Activated CD8-positive, alpha-beta memory T cell treated with anti-CD3 and anti-CD28 coated beads for 24 hours (primary cell): ENCODE data around the gene PEX6.
"Not testable (repeated sequence)": the region's sequence is repeated elsewhere in the genome, so short reads cannot be mapped to it uniquely, and the experiment has no call there.

Source experiments
- DNase-seq: peaks from one replicate; pipeline ENCODE4 v3.0.0-alpha.2; 2020

The PEX6 gene

GRCh38 chr6:42998205-42998604, 19.2 kb upstream of the PEX6 start:
- DNase-seq: not testable (repeated sequence)

DNA sequence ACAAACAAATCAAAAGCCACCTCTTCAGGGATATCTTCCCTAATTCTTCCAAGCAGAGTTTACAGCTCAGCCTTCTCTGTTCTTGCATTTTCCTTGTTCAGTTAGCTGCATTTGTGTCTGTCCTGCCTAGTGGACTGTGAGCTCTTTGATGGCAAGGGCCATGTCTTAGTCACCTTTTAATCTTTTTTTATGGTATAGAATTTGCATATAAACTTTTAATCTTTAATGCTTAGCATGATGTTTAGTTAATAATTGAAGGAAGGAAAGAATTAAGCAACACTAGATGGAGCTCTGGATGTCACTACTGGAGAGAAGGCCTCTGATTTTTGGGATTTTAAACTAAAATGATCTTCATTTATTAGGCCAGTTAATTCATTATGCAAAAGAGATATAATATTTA, 17.5 kb upstream of the PEX6 start:
- no peak for DNase-seq

GRCh38 chr6:42993445-42993844, 14.5 kb upstream of the PEX6 start:
- DNase-seq: no peak

DNA sequence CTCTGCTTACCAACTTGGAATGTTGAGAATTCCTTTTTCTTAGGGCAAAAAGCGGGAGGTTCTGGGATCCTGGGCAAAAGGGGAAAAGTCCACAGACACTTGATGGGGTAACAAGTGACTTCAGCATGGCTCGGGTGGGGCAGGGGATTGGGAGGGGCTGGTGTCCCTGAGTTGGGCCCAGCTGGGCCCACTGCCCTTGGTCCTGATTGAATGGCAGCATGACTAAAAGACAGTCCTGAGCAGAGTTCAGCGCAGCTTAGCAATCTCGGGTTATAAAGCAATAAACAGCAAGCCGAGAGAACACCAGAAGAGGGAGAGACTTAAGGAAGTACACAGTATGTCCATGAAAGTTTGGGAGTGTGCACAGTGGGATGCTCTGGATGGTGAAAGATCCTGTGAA, 10.9 kb upstream of the PEX6 start:
- no peak for DNase-seq

DNA sequence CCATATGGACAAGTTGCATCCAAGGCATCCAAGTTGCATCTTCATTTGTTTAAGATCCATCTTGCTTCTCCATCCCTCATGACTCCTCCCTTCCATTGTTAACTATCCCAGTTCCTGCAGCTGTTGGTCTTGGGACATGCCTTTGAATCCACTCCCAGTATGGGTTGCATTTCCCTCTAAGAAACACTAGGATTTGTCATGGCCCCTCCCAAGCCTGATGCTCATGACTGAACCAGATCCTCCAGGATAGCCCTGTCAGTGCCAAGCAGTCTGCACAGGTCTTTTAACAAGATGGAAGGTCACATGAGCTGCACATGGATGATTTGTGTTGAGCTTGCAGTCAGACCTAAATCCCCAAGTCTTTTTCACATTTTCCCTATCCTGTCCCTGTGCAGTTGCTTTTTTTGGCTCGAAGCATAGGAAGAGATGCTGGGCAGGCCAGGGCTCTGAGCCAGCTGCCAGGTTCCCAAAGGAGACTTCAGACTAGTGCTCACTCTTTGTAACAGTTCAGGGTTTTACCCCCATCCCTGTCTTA, 9.6 kb upstream of the PEX6 start:
- no peak for DNase-seq

DNA sequence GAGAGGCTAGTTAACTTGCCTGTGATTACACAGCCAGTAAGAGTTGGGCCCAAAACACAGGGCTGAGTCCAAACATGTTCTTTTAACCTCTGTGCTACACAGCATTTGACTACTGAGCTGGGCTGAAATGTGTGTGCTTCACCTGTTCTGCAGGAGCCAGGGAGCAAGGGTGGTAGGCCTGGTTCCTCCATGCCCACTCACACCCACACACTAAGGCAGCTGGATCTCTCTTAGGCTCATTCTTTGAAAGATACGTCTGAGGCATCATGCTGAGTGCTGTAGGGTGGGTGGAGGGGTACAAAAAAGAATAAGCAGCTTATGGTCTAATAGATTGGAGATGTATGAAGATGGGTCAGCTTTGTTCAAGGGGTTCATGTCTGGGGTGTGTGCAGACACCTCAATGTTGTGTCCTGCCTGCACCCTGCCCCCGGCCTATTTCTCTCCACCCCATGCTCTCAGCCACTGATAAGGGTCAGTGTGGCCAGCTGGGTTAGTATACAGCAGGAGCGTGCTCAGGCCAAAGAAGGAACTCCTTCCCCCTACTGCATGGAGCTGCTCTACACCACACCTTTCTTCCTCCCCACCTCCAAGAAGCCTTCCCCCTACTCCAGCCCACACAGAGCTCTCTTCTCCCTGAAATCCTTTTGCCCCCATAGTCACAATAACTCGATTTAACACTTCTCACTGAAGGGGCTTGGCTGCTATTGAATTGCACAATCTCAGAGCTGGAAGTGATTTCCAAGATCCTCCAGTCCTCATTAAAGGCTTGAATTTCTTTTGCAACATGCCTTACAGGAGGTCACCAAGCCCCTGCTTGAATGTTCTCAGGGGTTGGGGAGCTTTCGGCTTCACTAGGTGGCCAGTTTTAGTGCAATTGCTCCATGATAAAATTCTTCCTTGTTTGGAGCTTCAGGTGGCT, 8.8 kb upstream of the PEX6 start:
- no peak for DNase-seq

DNA sequence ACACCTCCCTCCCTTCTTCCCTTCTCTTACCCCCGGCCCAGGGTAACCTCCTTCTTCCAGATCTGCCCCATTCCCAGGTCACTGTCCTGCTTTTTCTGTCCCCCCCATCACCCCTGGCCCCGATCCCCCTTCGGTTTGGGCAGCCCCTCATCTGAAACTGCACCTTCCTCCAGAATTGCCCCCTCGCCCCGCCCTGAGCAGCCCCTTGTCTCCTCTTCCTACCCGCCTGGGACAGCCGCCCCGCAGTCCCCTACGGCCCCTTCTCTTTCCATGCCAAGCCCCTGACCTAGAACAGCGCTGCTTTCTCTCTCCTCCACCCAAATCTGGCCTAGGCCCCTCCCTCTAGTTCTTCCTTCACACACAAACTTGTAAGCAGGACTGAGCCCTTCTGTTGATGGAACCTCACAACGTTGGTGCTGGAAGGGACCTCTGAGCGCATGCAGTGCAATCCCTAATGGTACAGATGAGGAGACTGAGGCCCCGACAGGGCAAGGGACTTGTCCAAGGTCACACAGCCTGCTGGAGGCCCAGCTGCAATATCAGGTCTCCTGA, 6.0 kb upstream of the PEX6 start:
- peak; percentile 68 for DNase-seq

DNA sequence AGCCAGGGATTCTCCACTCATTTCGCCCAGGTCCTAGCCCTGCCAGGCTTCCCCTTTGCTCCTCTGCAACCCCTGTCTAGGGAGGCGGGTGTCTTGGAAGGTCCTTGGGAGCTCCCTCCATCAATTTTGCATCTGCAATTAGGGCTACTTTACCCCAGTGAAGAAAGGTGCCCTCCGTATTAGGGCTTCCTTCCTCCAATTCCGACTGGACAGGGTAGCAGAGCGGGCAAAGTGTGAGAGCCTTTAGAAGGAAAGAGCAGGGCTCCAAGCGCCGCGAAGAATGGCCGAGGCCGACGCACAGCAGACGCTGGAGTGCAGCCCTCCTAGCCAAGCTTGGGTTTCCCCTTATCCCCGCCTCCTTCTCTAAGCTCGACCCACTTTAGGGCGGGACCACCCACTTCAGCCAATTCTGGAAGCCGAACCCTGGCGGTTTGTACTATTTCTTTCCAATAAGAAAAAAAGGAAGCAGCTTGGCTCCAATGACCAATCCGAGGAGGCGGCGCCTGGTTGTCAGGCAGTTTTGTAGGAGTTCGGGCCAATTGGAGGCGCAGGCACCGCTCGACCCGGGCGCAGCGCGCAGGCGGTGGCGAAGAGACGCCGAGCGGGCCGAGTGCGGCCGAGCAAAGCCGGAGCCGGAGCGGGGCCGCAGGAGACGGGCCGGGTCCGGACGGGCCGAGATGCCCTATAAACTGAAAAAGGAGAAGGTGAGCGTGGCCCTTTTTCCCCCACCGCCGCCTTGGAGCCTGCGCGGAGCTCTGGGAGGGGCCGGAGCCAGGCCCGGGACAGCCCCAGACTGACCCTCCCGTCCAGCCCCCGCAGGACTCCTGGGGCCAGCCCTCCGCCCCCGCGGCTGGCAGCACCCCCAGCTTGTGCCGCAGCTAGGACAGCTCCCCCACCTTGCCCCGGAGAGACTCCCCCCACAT, 5.3 kb upstream of the PEX6 start, which contains the start of gene PPP2R5D:
TSS of gene PPP2R5D (plus strand) at position 570 of the 923 bp plus-strand sequence. CDS start at position 678, 108 bp downstream.
- peak; percentile 97 for DNase-seq

- DNase-seq: no peak
Measured at GRCh38 chr6:42981836-42982235, 2.9 kb upstream of the PEX6 start.

- DNase-seq: no peak
Measured at GRCh38 chr6:42979523-42980177, 669 bp upstream of the PEX6 start.

- peak; percentile 68 for DNase-seq
Measured at GRCh38 chr6:42978487-42978838, 518 bp downstream of the PEX6 start.

DNA sequence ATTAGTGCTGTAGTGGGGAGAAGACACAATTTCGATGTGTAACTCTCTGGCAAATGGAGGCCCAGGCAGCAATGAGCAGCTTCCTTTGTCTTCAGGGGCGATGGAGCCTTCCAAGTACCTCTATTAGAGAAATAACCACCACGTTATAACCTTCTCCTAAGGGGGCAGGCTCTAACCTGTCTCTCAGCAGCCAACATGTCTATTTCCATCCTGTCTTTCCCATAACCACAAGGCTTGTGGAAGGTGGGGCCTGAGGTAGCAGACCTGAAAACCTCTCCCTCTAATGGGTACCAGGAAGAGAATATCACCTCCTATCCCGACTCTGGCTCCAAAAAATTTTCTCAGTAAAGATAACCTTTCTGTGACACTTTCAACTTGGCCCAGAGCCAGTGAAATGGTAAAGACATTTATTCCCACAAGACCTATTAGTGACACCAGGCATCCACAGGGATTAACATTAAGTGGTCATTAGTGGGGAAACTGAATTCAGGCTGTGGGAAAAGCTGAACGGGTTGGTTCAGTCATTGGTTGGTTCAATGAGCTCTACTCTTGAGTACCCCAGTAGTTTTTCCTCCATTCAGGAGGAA, 4.0 kb downstream of the PEX6 start:
- DNase-seq: no peak

DNA sequence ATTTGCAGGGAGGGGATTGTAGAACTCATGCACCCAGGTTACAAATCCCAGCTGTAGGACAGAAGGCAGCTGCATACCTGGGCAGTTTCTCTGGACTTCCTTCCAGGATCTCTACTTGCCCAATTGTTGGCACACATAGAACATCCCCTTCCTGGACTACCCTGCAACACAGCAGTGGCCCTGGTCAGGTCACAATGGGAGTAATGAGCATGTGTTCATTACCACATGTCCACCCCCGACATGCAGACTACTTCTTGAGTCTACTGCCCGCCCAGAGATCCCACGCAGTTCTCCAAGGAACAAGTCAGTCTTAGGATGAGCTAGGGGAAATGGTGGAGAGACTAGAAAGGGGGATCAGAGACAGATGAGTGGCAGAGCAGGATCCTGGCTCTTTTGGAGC, 5.1 kb downstream of the PEX6 start:
- DNase-seq: no peak

DNA sequence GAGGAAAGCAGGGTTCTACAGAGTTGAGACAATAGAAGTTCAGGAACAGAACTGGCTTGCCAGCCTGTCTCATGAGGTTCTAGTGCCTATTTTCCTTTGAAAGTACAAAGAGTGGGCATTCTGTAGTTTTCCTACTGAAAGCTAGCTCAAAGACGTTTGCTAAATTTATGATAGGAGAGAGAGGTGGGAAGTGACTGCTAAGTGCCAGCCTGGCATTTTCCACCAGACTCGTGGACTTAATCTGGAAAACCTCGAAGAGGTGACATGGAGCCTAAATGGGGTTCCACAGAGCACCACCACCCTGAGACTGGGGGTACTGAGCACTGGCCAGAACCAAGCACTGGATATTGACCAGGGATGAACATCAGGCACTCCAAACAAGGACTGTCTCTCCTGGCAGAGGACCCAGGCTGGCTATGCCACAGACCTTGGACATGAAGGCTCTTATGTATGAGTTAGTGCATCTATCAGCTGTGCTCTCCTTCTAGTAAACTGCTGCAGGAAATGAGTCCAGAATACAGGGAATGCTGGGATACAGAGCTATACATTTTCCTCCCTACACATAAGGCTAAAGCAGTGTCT, 7.1 kb downstream of the PEX6 start:
- no peak for DNase-seq

- no peak for DNase-seq
Measured at GRCh38 chr6:42970871-42971612, 7.9 kb downstream of the PEX6 start.

- no peak for DNase-seq
Measured at GRCh38 chr6:42969934-42970333, 9.0 kb downstream of the PEX6 start.

GRCh38 chr6:42969431-42969830, 9.6 kb downstream of the PEX6 start:
- no peak for DNase-seq

DNA sequence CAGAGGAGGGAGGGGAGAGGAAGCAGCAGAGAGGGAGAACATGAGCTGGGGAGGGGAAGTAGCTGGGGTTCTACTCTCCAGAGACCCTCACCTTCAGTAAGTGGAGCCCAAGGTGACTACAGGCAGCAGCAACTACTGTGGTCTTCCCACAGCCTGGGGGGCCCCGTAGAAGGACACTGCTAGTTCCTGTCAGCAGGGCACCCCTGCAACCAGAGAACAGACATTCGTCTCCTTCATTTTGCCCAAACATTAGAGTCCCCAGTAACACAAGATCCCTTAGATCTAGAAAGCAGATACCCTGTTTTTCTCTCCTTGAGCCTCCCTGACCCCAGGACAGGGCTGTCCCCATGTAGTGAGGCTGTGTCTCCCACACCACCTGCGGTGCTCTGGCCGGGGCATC, 10.2 kb downstream of the PEX6 start:
- no peak for DNase-seq

GRCh38 chr6:42968126-42968701, 10.8 kb downstream of the PEX6 start:
- DNase-seq: no peak

- DNase-seq: no peak
Measured at GRCh38 chr6:42967228-42967627, 11.8 kb downstream of the PEX6 start.

- DNase-seq: no peak
Measured at GRCh38 chr6:42966571-42966970, 12.4 kb downstream of the PEX6 start.
